ENCODE results near the gene SALL2.
"Not testable (repeated sequence)": the region's sequence is repeated elsewhere in the genome, so short reads cannot be mapped to it uniquely, and the experiment has no call there.

The SALL2 gene

DNA sequence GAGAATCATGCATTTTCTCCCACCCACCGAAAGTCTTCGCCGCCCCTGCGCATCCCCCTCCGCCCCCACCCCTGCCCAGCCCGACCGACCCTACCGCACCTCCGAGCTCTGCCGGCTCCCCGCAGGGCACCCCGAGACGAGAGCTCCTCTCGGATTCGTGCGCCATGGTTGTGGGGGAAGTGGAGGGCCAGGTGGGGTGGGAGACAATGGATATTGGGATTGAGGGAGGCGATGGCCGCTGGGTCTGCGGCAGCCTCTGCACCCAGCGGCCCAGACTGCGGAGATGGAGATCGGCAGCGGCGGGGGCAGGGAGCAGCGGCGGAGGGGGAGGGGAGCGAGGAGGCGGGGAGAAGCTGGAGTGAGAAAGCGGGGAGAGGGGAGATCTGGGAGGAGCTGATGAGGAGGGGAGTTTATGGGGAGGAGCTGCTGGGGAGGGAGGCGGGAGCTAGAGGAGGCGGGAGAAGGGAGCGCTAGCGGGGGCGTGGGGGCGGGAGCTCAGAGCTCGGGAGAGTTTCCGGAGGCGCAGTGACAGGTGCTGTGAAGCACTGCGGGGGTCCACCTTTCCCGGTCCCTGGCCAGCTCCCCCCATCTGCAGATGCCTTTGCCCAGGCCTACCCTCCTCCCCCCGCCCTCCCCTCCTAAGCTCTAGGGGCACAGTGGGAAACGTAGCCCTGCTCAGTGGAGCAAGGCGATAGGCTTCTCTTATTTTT lies at the start of gene SALL2:
SALL2 (minus strand) TSS at position 385 of the 710 bp plus-strand sequence; CDS start at position 166, 219 bp downstream.
- peak; percentile 69 for DNase-seq

DNA sequence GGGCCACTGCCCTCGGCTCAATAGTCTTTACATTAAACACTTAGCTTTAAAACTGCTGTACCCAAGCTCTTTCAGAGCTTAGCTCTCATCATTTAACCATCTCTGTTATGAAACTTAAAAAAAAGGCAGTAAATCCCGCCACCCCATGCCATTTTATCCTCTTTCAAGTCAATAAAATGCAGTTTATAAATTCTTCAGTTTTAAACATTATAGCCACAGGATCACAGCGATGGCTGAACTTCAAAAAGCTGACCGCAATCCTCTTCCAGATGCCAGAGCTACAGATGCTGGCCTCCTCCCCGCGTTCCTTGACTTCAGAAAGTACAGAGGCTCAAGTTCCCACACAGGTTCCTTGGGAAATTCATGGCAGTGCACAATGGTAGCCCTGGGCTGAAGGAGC lies 49.5 kb upstream of the SALL2 start:
- DNase-seq: no peak

GRCh38 chr14:21572604-21573003 lies 46.5 kb upstream of the SALL2 start:
- no peak for DNase-seq

- DNase-seq: no peak
These were observed 32.6 kb upstream of the SALL2 start for GRCh38 chr14:21558703-21559170.

GRCh38 chr14:21557084-21557901 lies 31.1 kb upstream of the SALL2 start:
- DNase-seq: peak; percentile 86

DNA sequence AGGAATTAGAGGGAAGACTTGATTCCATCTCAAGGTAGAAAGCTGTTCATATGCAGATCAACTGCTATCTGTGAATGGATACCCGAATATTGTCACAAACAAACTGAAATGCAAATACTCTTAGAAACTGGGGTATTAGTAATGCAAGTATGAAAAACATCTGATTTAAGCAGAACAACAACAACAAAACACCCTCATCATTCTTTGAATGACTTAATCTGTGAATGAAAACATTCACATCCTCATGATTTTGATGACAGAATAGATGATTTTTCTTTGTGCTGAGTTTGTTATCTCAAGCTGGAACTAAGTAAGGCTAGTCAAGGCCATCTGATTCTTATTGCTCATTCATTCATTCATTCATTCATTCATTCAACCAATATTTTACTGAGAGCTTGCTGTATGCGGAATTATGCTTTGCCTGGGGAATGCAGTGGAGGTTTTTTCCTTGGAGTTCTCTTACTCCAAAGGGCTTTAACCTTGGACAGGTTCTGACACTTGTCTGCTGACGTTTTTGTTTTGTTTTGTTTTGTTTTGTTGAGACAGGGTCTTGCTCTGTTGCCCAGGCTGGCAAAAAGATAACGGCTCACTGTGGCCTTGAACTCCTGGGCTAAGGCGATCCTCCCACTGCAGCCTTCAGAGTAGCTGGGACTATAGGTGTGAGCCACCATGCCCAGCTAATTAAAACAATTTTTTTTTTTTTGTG lies 30.4 kb upstream of the SALL2 start:
- DNase-seq: no peak

DNA sequence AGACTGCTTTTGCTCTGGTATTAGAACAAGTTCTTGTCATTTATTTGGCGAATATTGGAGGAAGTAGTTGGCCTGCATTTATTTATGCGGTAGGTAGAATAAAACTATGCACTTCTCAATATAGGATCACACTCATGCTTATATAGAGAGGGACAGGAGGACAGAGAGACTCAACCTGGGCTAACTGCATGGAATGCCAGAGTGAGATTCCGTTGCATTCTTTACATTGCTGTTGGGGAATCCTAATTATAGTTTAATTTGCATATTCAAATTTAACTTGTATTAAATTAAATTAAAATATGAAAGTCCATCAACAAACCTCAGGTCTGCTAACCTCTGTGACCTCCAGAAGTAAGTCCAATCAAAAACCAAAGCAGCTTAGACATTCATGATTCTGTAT lies 27.1 kb upstream of the SALL2 start:
- no peak for DNase-seq

GRCh38 chr14:21544588-21544987 lies 18.4 kb upstream of the SALL2 start:
- not testable (repeated sequence) for DNase-seq

DNA sequence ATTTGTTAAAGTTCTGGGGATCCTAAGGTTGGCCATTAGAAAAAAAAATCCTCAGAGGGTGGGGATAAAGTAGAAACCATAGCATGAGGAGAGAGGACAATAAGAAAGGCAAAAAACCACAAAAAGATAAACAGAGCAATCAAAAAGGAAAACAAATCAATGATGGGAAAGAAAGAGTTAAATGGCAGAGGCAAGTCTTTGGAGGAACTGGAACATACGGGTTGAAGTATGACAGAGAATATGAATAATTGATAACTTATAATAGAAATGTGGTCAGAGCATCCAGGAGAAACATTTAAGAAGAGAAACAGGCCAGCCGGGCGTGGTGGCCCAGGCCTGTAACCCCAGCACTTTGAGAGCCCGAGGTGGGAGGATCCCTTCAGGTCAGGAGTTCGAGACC lies 17.8 kb upstream of the SALL2 start:
- no peak for DNase-seq

DNA sequence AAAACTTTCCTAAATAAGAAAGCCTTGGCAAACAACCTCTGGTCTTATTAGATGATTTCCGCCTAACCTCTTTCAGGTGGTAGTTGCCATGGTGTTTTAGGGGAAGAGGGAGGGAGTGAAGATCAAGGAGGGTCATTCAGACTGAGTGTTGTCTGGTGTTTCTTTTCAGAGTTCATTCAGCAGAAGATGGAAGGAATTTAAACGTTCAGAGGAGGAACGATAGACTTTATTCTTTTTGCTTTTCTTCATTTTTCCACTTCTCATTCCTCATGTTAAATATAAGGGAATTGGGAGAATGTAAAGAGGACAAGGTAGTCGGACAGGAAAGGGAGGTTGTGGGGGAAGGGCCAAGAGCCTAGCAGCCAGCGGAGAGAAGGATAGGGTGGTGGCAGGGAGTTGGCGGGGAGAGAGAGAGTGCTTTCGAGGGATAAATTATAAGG lies 17.4 kb upstream of the SALL2 start:
- no peak for DNase-seq

GRCh38 chr14:21541413-21542074 lies 15.4 kb upstream of the SALL2 start:
- no peak for DNase-seq

- no peak for DNase-seq
These were observed 13.2 kb upstream of the SALL2 start for GRCh38 chr14:21539189-21539940.

GRCh38 chr14:21537090-21537424 lies 10.9 kb upstream of the SALL2 start:
- no peak for DNase-seq

- no peak for DNase-seq
These were observed 10.4 kb upstream of the SALL2 start for GRCh38 chr14:21536418-21537089.

- DNase-seq: no peak
These were observed 9.6 kb upstream of the SALL2 start for GRCh38 chr14:21535545-21536417.

- no peak for DNase-seq
These were observed 8.4 kb upstream of the SALL2 start for GRCh38 chr14:21534576-21534975.

DNA sequence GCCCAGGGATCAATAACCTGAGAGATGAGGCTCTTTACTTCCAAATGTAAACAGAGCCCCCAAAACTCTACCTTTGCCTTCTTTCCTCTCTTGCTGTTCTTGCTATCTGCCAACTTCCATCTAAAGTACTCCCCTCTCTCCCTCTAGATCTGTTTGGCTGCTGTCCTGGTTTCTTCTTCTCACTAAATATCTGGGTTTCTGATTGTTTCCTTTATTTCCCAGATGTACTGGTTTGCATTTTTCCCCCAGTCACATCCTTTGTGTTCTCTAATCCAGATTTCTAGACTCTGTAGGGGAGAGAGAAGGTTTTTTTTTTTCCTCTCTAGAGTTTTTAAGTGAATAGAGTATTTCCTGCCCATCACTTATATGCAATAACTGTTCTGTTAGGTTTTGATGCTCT lies 7.1 kb upstream of the SALL2 start:
- DNase-seq: no peak

DNA sequence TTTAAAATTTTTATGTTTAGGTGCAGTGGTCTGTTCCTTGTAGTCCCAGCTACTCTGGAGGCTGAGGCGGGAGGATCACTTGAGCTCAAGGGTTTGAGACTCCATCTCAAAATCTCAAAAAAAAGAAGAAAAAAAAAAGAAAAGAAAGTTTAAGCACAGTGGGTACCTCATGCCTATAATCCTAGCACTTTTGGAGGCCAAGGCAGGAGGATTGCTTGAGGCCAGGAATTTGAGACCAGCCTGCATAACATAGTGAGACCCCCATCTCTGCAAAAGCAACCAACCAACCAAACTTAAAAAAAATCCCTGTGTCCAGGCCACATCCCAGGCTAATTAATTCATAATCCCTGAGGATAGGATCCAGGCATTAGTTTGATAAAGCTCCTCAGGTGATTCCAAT lies 3.4 kb upstream of the SALL2 start:
- no peak for DNase-seq

- no peak for DNase-seq
These were observed 2.5 kb upstream of the SALL2 start for GRCh38 chr14:21528381-21529348.

GRCh38 chr14:21527318-21527679 lies 1.2 kb upstream of the SALL2 start:
- DNase-seq: no peak
